H1 (cell line): Measurements from ENCODE around the gene RSPH6A. TPM values are rescaled to one million over a fixed set of nuclear protein-coding genes. Genes with fewer than 3 reads are reported as not detected.

Experiments
- ATF3 ChIP-seq: IDR thresholded peaks from 2 replicates; pipeline ENCODE4 v1.6.1; 2011; ENCODE audit warnings: low read depth, mild to moderate bottlenecking, low read length; ENCODE audit not compliant: insufficient read depth
- CEBPB ChIP-seq: IDR thresholded peaks from 2 replicates; pipeline ENCODE4 v1.6.1; 2012; ENCODE audit warnings: low read depth, low read length
- CHD7 ChIP-seq: fragments of 300-600 bp; sonication (generic); IDR thresholded peaks from 2 replicates; pipeline ENCODE4 v1.7.1; 2012; ENCODE audit warnings: low read length, moderate library complexity, mild to moderate bottlenecking, inconsistent platforms; ENCODE audit not compliant: insufficient replicate concordance
- POLR2AphosphoS5 ChIP-seq: IDR thresholded peaks from 2 replicates; pipeline ENCODE4 v1.6.1; 2011; ENCODE audit warnings: low read depth, low read length
- polyA plus RNA-seq, 7 experiments: library from polyadenylated mRNA; depleted of rRNA in 3 of 7; stranded (reverse) in 5 of 7; unstranded in 2 of 7; fragments of >200 nt in 5 of 7; fragments of 200-250 nt in 2 of 7; gene quantifications; 1 replicate in 5 of 7; 2 replicates in 1 of 7; 4 replicates in 1 of 7; pipeline versions ENCODE4 v1.2.1 to v1.2.3, GENCODE V29; 2011 to 2013; ENCODE audit warnings: missing spikeins in 2 of 7, mixed read lengths in 2 of 7
- total RNA-seq: library from RNA; stranded (reverse); fragmentation: NEBNext Ultra II Directional; extraction: Animal tissue kit (Norgen Biotek cat#: 25700); gene quantifications from 2 replicates; pipeline ENCODE4 v1.2.1, GENCODE V29; 2021

The RSPH6A gene
- total and polyA plus RNA-seq, 2 of the 8 experiments (the other 6 are each of a cell fraction or from before 2014, with no cell fraction given), result 0.05 to 0.19 TPM

GRCh38 chr19:45817725-45818301, 2.7 kb upstream of the RSPH6A start (continued):
- TF ChIP-seq CHD7 (no peak), POLR2AphosphoS5 (no peak), CEBPB (no peak), ATF3 (no peak)
- TF ChIP-seq, all 59 proteins: peak for 0
